Measurements from ENCODE around the gene GRK4. TPM values are rescaled to one million over a fixed set of nuclear protein-coding genes. Genes with fewer than 3 reads are reported as not detected.

The GRK4 gene
- total RNA-seq, 1 experiment from 2014 or later = 4.2 TPM

- Histone ChIP-seq H3K4me1 (ENCODE audit: control insufficient read depth in 1 of 2, insufficient read depth in 2 of 2, low read length in 2 of 2) (peaks cover 24 to 32% of the 10 kb centered on the region in 2 experiments), H3K27me3 (ENCODE audit: insufficient read depth, low read length) (no peaks in the 10 kb centered on the region), H3K79me2 (ENCODE audit: insufficient read depth, low read length) (peaks cover 28% of the 10 kb centered on the region), H2AFZ (ENCODE audit: low read depth, low read length, poor library complexity, severe bottlenecking) (no peak overlapping the region), H3K4me2 (ENCODE audit: low read length) (no peak overlapping the region), H3K9ac (ENCODE audit: low read length) (no peak overlapping the region), H3K9me2 (ENCODE audit: insufficient read depth) (no peaks in the 10 kb centered on the region), H3K36me3 (ENCODE audit: control insufficient read depth in 1 of 2, insufficient read depth in 2 of 2, low read length in 2 of 2) (peaks cover 34 to 60% of the 10 kb centered on the region in 2 experiments), H3K9me3 (ENCODE audit: control insufficient read depth in 1 of 2, insufficient read depth in 1 of 2, low read depth in 1 of 2, low read length in 2 of 2) (no peaks in the 10 kb centered on the region), H4K20me1 (ENCODE audit: insufficient read depth) (peaks cover 5% of the 10 kb centered on the region; the same call in 1 of the 2 replicates), H3K27ac (ENCODE audit: low read depth, low read length) (peak overlapping the region; percentile 27; the same call in 1 of the 2 replicates), H3K4me3 (replicated peaks in 1 of 2; ENCODE audit: low read depth in 1 of 2, low read length in 2 of 2) (no peak overlapping the region)
- no peak for TF ChIP-seq REST (IDR thresholded peaks at IDR 0.05; ENCODE audit: low read depth)
- no peak for TF ChIP-seq CTCF (IDR thresholded peaks at IDR 0.05 in 2 of 3, conservative IDR thresholded peaks at IDR 0.05 in 1 of 3; ENCODE audit: borderline replicate concordance in 1 of 3, insufficient read depth in 1 of 3, low read depth in 2 of 3, low read length in 2 of 3)
- TF ChIP-seq RAD21 (IDR thresholded peaks at IDR 0.05; ENCODE audit: low read depth) = no peak
- TF ChIP-seq ZBTB33 (IDR thresholded peaks at IDR 0.05; ENCODE audit: extremely low read depth, insufficient replicate concordance, low read length) = no peak
- TF ChIP-seq CBX3 (IDR thresholded peaks at IDR 0.05; ENCODE audit: low read depth) = no peak
- TF ChIP-seq MAX (IDR thresholded peaks at IDR 0.05) = no peak
- TF ChIP-seq SP1 (IDR thresholded peaks at IDR 0.05; ENCODE audit: low read depth) = no peak
- no peak for TF ChIP-seq SRF (IDR thresholded peaks at IDR 0.05; ENCODE audit: low read depth)
- TF ChIP-seq TCF7L2 (IDR thresholded peaks at IDR 0.05; ENCODE audit: borderline replicate concordance, extremely low read depth, insufficient read depth, insufficient read length) = no peak
- no peak for TF ChIP-seq POLR2A (IDR thresholded peaks at IDR 0.05; ENCODE audit: borderline replicate concordance, extremely low read depth, insufficient read depth, insufficient read length)
- no peak for TF ChIP-seq FOSL1 (IDR thresholded peaks at IDR 0.05; ENCODE audit: low read depth)
- TF ChIP-seq EZH2 (IDR thresholded peaks at IDR 0.05) = no peak
- no TSS peak for BruUV-seq (replicated peaks)
- DNase-seq (ENCODE audit: low read depth, low spot score) (no peak), ATAC-seq (no peak)
- ChIA-PET RAD21 (ENCODE audit: low non-redundant PET in 1 of 2, low total read pairs in 2 of 2, uncharacterized antibody in 2 of 2, unreplicated experiment in 2 of 2) (no interaction called here), POLR2A (no interaction called here), CTCF (no interaction called here)
- intact Hi-C loops (cut with micrococcal nuclease) = no loop called here
These were observed 24.5 kb upstream of the GRK4 start for GRCh38 chr4:2938906-2939305.
